ES-I3 (cell line): ENCODE results near the gene ANKMY1.

Source experiments
- H3K36me3 ChIP-seq: 2 replicates; pipeline ENCODE4 v1.6.1; 2013; ENCODE audit warnings: mild to moderate bottlenecking, low read length, control low read depth, moderate library complexity; ENCODE audit not compliant: insufficient read depth
- H3K4me1 ChIP-seq: 2 replicates; pipeline ENCODE4 v1.6.1; 2013; ENCODE audit warnings: mild to moderate bottlenecking, control low read depth, low read length; ENCODE audit not compliant: insufficient read depth
- H3K9ac ChIP-seq: 2 replicates; pipeline ENCODE4 v1.6.1; 2013; ENCODE audit warnings: low read depth, mild to moderate bottlenecking, low read length, moderate library complexity
- H3K9me3 ChIP-seq: 2 replicates; pipeline ENCODE4 v1.6.1; 2013; ENCODE audit warnings: mild to moderate bottlenecking, low read length, moderate library complexity; ENCODE audit not compliant: control insufficient read depth, insufficient read depth

The ANKMY1 gene

GRCh38 chr2:240438810-240439697 is 118.7 kb downstream of the ANKMY1 start:
- Histone ChIP-seq H3K9ac (no peak overlapping the region), H3K9me3 (no peaks in the 10 kb centered on the region), H3K36me3 (no peaks in the 10 kb centered on the region), H3K4me1 (no peaks in the 10 kb centered on the region; the same call in 1 of the 2 replicates)

GRCh38 chr2:240437861-240438809 is 119.7 kb downstream of the ANKMY1 start:
- Histone ChIP-seq H3K9me3 (no peaks in the 10 kb centered on the region), H3K4me1 (no peaks in the 10 kb centered on the region; the same call in 1 of the 2 replicates), H3K9ac (no peak overlapping the region)

GRCh38 chr2:240437551-240437860 is 120.3 kb downstream of the ANKMY1 start:
- no peaks in the 10 kb centered on the region; the same call in 1 of the 2 replicates for H3K4me1 ChIP-seq
- H3K9ac ChIP-seq: no peak overlapping the region
- no peaks in the 10 kb centered on the region for H3K9me3 ChIP-seq
- no peaks in the 10 kb centered on the region for H3K36me3 ChIP-seq

More at GRCh38 chr2:240437861-240438809, 119.7 kb downstream of the ANKMY1 start:
- no peaks in the 10 kb centered on the region for H3K36me3 ChIP-seq

GRCh38 chr2:240436683-240437550 is 120.9 kb downstream of the ANKMY1 start:
- no peaks in the 10 kb centered on the region; the same call in 1 of the 2 replicates for H3K4me1 ChIP-seq
- H3K9ac ChIP-seq: peak overlapping the region; percentile 72
- no peaks in the 10 kb centered on the region for H3K36me3 ChIP-seq
- no peaks in the 10 kb centered on the region for H3K9me3 ChIP-seq

GRCh38 chr2:240435948-240436682 is 121.7 kb downstream of the ANKMY1 start:
- no peaks in the 10 kb centered on the region for H3K36me3 ChIP-seq
- peak overlapping the region; percentile 72 for H3K9ac ChIP-seq
- no peaks in the 10 kb centered on the region; the same call in 1 of the 2 replicates for H3K4me1 ChIP-seq
- no peaks in the 10 kb centered on the region for H3K9me3 ChIP-seq

- H3K4me1 ChIP-seq: no peaks in the 10 kb centered on the region; the same call in 1 of the 2 replicates
- H3K9me3 ChIP-seq: no peaks in the 10 kb centered on the region
- H3K36me3 ChIP-seq: no peaks in the 10 kb centered on the region
- H3K9ac ChIP-seq: peak within 1 kb of the TSS; percentile 73
Observed at GRCh38 chr2:240435457-240435947, 122.3 kb downstream of the ANKMY1 start, which contains the start of gene GPC1. Gene GPC1, plus strand, starts transcription at chr2:240435663. Its CDS starts 256 bp downstream, at chr2:240435919.

- H3K9ac ChIP-seq: peak overlapping the region; percentile 73
- H3K36me3 ChIP-seq: no peaks in the 10 kb centered on the region
- no peaks in the 10 kb centered on the region; the same call in 1 of the 2 replicates for H3K4me1 ChIP-seq
- no peaks in the 10 kb centered on the region for H3K9me3 ChIP-seq
Observed at GRCh38 chr2:240434728-240435456, 122.9 kb downstream of the ANKMY1 start.

GRCh38 chr2:240433973-240434727 is 123.6 kb downstream of the ANKMY1 start:
- H3K4me1 ChIP-seq: no peaks in the 10 kb centered on the region; the same call in 1 of the 2 replicates
- H3K9me3 ChIP-seq: peaks cover 3% of the 10 kb centered on the region; the same call in 1 of the 2 replicates
- peak overlapping the region; percentile 73; the same call in 1 of the 2 replicates for H3K9ac ChIP-seq
- H3K36me3 ChIP-seq: no peaks in the 10 kb centered on the region

GRCh38 chr2:240432820-240433801 is 124.7 kb downstream of the ANKMY1 start:
- Histone ChIP-seq H3K9ac (no peak overlapping the region), H3K36me3 (no peaks in the 10 kb centered on the region), H3K4me1 (no peaks in the 10 kb centered on the region; the same call in 1 of the 2 replicates), H3K9me3 (peaks cover 4% of the 10 kb centered on the region; the same call in 1 of the 2 replicates)

- Histone ChIP-seq H3K36me3 (no peaks in the 10 kb centered on the region), H3K4me1 (no peaks in the 10 kb centered on the region; the same call in 1 of the 2 replicates), H3K9ac (no peak overlapping the region), H3K9me3 (peaks cover 4% of the 10 kb centered on the region; the same call in 1 of the 2 replicates)
Observed at GRCh38 chr2:240432430-240432819, 125.4 kb downstream of the ANKMY1 start.
